Coronary artery (tissue), 2 donors: ENCODE results near the gene RAB25.
"Not testable (repeated sequence)": the region's sequence is repeated elsewhere in the genome, so short reads cannot be mapped to it uniquely, and the experiment has no call there.

Experiments
- DNase-seq: peaks from one replicate; pipeline ENCODE4 v3.0.0-alpha.2; 2017; ENCODE audit warnings: low spot score
- H3K27ac ChIP-seq, 2 donors: fragments of 200-600 bp; sonication (generic); one replicate each; pipeline ENCODE4 v1.5.1; 2016 to 2019
- H3K4me3 ChIP-seq: fragments of 200-600 bp; sonication (generic); 2 replicates; pipeline ENCODE4 v1.5.1; 2016; ENCODE audit warnings: mild to moderate bottlenecking, moderate library complexity
- CTCF ChIP-seq: fragments of 200-600 bp; sonication (generic); IDR thresholded peaks from one replicate; pipeline ENCODE4 v1.5.1; 2019; ENCODE audit warnings: antibody characterized with exemption

RAB25 gene

DNA sequence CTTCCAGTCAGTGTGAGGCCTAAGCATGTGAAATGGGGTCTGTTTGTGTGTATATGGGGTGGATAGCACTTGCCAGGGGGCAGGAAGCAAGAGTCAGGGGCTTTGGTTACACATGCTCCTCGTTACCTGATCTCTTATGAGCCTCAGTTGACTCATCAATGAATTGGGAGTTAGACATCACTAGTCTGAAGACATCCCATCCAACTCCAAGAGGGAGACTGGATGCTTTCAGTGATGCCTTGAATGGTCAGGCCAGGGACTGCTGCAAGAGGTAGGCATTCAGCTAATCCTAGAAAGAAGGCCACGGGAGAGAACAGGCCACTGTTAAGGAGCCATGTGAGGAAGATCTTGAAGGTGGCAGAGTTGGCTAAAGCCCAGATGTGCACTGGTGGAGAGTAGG lies 6.3 kb downstream of the RAB25 start:
- DNase-seq, result no peak
- Histone ChIP-seq H3K27ac (no peak overlapping the region), H3K4me3 (no peak overlapping the region)
- no peak for TF ChIP-seq CTCF

GRCh38 chr1:156069490-156070455 lies 8.8 kb downstream of the RAB25 start:
- Histone ChIP-seq H3K4me3 (no peak overlapping the region), H3K27ac (no peak overlapping the region)
- DNase-seq, result no peak
- no peak for TF ChIP-seq CTCF

DNA sequence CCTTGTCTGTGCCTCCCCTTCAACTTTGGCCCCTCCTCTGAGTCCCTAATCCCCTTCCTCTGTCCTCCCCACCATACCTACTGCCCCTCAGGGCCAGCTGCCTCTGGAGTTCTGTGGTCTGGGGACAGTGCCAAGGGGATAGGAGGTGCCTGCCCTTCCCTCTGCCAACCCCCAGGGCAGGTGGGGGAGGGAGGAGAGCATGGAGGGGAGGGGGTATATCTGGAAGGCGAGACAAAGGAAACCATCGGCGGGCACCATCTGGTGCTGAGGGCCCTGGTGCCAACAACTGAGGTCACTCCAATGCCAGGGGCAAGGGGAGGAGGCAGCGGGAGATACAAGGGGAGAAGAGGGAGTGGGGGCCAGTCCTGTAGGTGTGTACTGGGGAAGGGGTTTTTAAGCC lies 9.6 kb downstream of the RAB25 start:
- Histone ChIP-seq H3K27ac (no peak overlapping the region), H3K4me3 (no peak overlapping the region)
- DNase-seq, result no peak
- TF ChIP-seq CTCF, result no peak

- H3K27ac ChIP-seq, DNase-seq, H3K4me3 ChIP-seq: not testable (repeated sequence)
These were observed 10.4 kb downstream of the RAB25 start for GRCh38 chr1:156071332-156071816.

GRCh38 chr1:156072251-156072650 lies 11.3 kb downstream of the RAB25 start:
- H3K27ac ChIP-seq, result no peak overlapping the region
- TF ChIP-seq CTCF, result no peak
- H3K4me3 ChIP-seq, result no peak overlapping the region
- no peak for DNase-seq

DNA sequence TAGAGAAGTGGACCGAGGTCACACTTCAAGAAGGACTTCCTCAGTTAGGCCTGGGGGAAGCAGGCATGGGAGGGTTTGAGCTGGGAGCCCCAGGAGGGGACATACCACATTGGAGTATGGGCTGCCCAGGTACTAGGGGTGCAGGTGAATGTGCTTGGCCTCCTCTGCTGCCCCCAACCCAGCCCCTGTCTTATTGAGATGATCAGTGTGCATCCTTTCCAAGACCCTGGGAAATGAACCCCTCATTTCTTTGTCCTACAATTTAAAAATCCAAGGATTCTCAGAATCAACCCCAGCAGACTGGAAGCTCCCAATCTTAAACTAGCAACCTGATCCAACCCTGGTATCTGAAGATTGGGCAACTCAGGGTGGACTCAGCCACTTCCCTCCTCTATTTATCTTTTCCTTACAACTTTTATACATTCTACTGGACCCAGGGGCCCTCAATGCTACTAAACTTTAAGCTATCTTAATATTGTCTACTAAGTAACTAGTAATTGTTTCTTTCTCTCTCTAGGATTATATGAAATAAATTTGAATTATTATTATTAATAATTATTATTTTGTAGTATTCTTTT lies 12.2 kb downstream of the RAB25 start:
- DNase-seq, result no peak
- TF ChIP-seq CTCF, result no peak
- H3K27ac ChIP-seq, result no peak overlapping the region
- H3K4me3 ChIP-seq, result no peak overlapping the region

- no peak for DNase-seq
- Histone ChIP-seq H3K27ac (no peak overlapping the region), H3K4me3 (no peak overlapping the region)
- no peak for TF ChIP-seq CTCF
These were observed 12.8 kb downstream of the RAB25 start for GRCh38 chr1:156073740-156074139.
